H9 (cell line): ENCODE results near the gene ZNF587. TPM values are rescaled to one million over a fixed set of nuclear protein-coding genes. Genes with fewer than 3 reads are reported as not detected.

Experiments used
- DNase-seq: peaks from one replicate; pipeline ENCODE4 v3.0.0-alpha.2; 2017
- H2AFZ ChIP-seq: one replicate; pipeline ENCODE4 v1.6.1; 2013; ENCODE audit warnings: mild to moderate bottlenecking, low read length, control low read depth, moderate library complexity
- H2AK5ac ChIP-seq: 2 replicates; pipeline ENCODE4 v1.6.1; 2013; ENCODE audit warnings: low read length, control low read depth, mixed read lengths; ENCODE audit not compliant: insufficient read length
- H2BK120ac ChIP-seq: one replicate; pipeline ENCODE4 v1.6.1; 2013; ENCODE audit warnings: low read depth, mild to moderate bottlenecking, low read length, control low read depth, inconsistent platforms; ENCODE audit not compliant: poor library complexity, severe bottlenecking
- H2BK12ac ChIP-seq: 2 replicates; pipeline ENCODE4 v1.6.1; 2013; ENCODE audit warnings: low read length, control low read depth, mixed read lengths, low read depth; ENCODE audit not compliant: insufficient read length
- H2BK15ac ChIP-seq: 2 replicates; pipeline ENCODE4 v1.6.1; 2013; ENCODE audit warnings: low read depth, low read length, control low read depth
- H2BK20ac ChIP-seq: one replicate; pipeline ENCODE4 v1.6.1; 2013; ENCODE audit warnings: low read depth, mild to moderate bottlenecking, low read length, control low read depth, inconsistent platforms; ENCODE audit not compliant: poor library complexity, severe bottlenecking
- H2BK5ac ChIP-seq: 2 replicates; pipeline ENCODE4 v1.6.1; 2013; ENCODE audit warnings: low read length, control low read depth, mixed read lengths; ENCODE audit not compliant: insufficient read length
- H3K14ac ChIP-seq: 2 replicates; pipeline ENCODE4 v1.6.1; 2013; ENCODE audit warnings: low read length, control low read depth; ENCODE audit not compliant: insufficient read depth
- H3K18ac ChIP-seq: 2 replicates; pipeline ENCODE4 v1.6.1; 2013; ENCODE audit warnings: low read depth, mild to moderate bottlenecking, mixed read lengths, low read length, control low read depth; ENCODE audit not compliant: insufficient read length
- H3K23ac ChIP-seq: 2 replicates; pipeline ENCODE4 v1.6.1; 2013; ENCODE audit warnings: low read length, control low read depth, mixed read lengths, low read depth; ENCODE audit not compliant: insufficient read length
- H3K23me2 ChIP-seq: 2 replicates; pipeline ENCODE4 v1.6.1; 2013; ENCODE audit warnings: low read depth, mild to moderate bottlenecking, mixed read lengths, low read length, control low read depth; ENCODE audit not compliant: insufficient read length, poor library complexity, severe bottlenecking
- H3K27ac ChIP-seq: 2 replicates; pipeline ENCODE4 v1.5.1; 2013; ENCODE audit warnings: low read length, control low read depth, mixed read lengths, low read depth; ENCODE audit not compliant: insufficient read length
- H3K27me3 ChIP-seq: 2 replicates; pipeline ENCODE4 v1.6.1; 2013; ENCODE audit warnings: low read length, control low read depth, inconsistent platforms; ENCODE audit not compliant: insufficient read depth
- H3K4ac ChIP-seq: 2 replicates; pipeline ENCODE4 v1.6.1; 2013; ENCODE audit warnings: low read depth, mild to moderate bottlenecking, control low read depth, inconsistent platforms, low read length, moderate library complexity
- H3K4me1 ChIP-seq: 2 replicates; pipeline ENCODE4 v1.6.1; 2013; ENCODE audit warnings: low read length, control low read depth, inconsistent platforms; ENCODE audit not compliant: insufficient read depth
- H3K4me2 ChIP-seq: 2 replicates; pipeline ENCODE4 v1.6.1; 2013; ENCODE audit warnings: low read length, control low read depth, mixed read lengths; ENCODE audit not compliant: insufficient read length, insufficient read depth
- H3K56ac ChIP-seq: 2 replicates; pipeline ENCODE4 v1.6.1; 2013; ENCODE audit warnings: low read depth, mild to moderate bottlenecking, mixed read lengths, low read length, control low read depth; ENCODE audit not compliant: insufficient read length
- H3K79me1 ChIP-seq: 2 replicates; pipeline ENCODE4 v1.6.1; 2013; ENCODE audit warnings: low read depth, mild to moderate bottlenecking, moderate library complexity, low read length, control low read depth, inconsistent platforms; ENCODE audit not compliant: insufficient read depth, poor library complexity, severe bottlenecking
- H3K79me2 ChIP-seq: 2 replicates; pipeline ENCODE4 v1.6.1; 2013; ENCODE audit warnings: low read length, control low read depth, inconsistent platforms; ENCODE audit not compliant: insufficient read depth
- H3K9ac ChIP-seq: 2 replicates; pipeline ENCODE4 v1.6.1; 2013; ENCODE audit warnings: low read length, control low read depth, mixed read lengths; ENCODE audit not compliant: insufficient read length; ENCODE audit errors: extremely low read depth
- H3K9me3 ChIP-seq: one replicate; pipeline ENCODE4 v1.6.1; 2013; ENCODE audit warnings: low read depth, low read length, inconsistent platforms; ENCODE audit not compliant: control insufficient read depth
- H3T11ph ChIP-seq: one replicate; pipeline ENCODE4 v1.6.1; 2013; ENCODE audit warnings: mild to moderate bottlenecking, low read length, control low read depth, inconsistent platforms
- H4K20me1 ChIP-seq: one replicate; pipeline ENCODE4 v1.6.1; 2013; ENCODE audit not compliant: control insufficient read depth, insufficient read length, insufficient read depth
- H4K5ac ChIP-seq: 2 replicates; pipeline ENCODE4 v1.6.1; 2013; ENCODE audit warnings: low read depth, mild to moderate bottlenecking, mixed read lengths, low read length, control low read depth; ENCODE audit not compliant: insufficient read length
- H4K8ac ChIP-seq: replicated peaks from 2 replicates; pipeline ENCODE4 v1.6.1; 2013; ENCODE audit warnings: low read length, control low read depth, mixed read lengths, low read depth; ENCODE audit not compliant: insufficient read length
- H4K91ac ChIP-seq: 2 replicates; pipeline ENCODE4 v1.6.1; 2013; ENCODE audit warnings: low read depth, mild to moderate bottlenecking, moderate library complexity, mixed read lengths, low read length, control low read depth; ENCODE audit not compliant: insufficient read length
- H3K27ac Mint-ChIP-seq, 3 experiments: 2 replicates in 2 of 3; 3 replicates in 1 of 3; pipeline ENCODE4 v1.8.0; 2020 to 2021; ENCODE audit warnings: mixed read lengths in 3 of 3, mild to moderate bottlenecking in 1 of 3, moderate library complexity in 1 of 3
- H3K27me3 Mint-ChIP-seq: 2 replicates; pipeline ENCODE4 v1.8.0; 2021; ENCODE audit warnings: low read depth, mild to moderate bottlenecking, moderate library complexity, mixed read lengths
- H3K36me3 Mint-ChIP-seq, 3 experiments: 2 replicates in 2 of 3; 3 replicates in 1 of 3; pipeline ENCODE4 v1.8.0; 2020 to 2021; ENCODE audit warnings: low read depth in 3 of 3, mixed read lengths in 3 of 3; ENCODE audit not compliant: insufficient read depth in 1 of 3
- H3K4me1 Mint-ChIP-seq, 2 experiments: 2 replicates each; pipeline ENCODE4 v1.8.0; 2020; ENCODE audit warnings: mixed read lengths in 2 of 2
- H3K4me3 Mint-ChIP-seq, 2 experiments: 2 replicates in 1 of 2; 3 replicates in 1 of 2; pipeline ENCODE4 v1.8.0; 2020 to 2021; ENCODE audit warnings: mild to moderate bottlenecking in 2 of 2, mixed read lengths in 2 of 2, moderate library complexity in 1 of 2
- H3K9me3 Mint-ChIP-seq, 2 experiments: 2 replicates in 1 of 2; 3 replicates in 1 of 2; pipeline ENCODE4 v1.8.0; 2020; ENCODE audit warnings: mild to moderate bottlenecking in 2 of 2, mixed read lengths in 2 of 2, moderate library complexity in 1 of 2
- whole genome bisulfite sequencing: extraction: QIAGEN DNeasy Blood & Tissue Kit; methylation state at CpG from one replicate; pipeline ENCODE4 v1.1.7; 2013; ENCODE audit warnings: missing lambda C conversion rate, low lambda C conversion rate, mixed read lengths; ENCODE audit not compliant: insufficient read length; ENCODE audit errors: extremely low coverage; 5-methylcytosine and 5-hydroxymethylcytosine counted together
- total RNA-seq: library from RNA; stranded (reverse); gene quantifications from 2 replicates; pipeline ENCODE4 v1.2.1, GENCODE V29; 2021
- TF ChIP-seq, protein P1 (sequence below): fragments of 200-600 bp; sonication (generic); conservative IDR thresholded peaks from 3 replicates; pipeline ENCODE4 v1.8.0; 2021; ENCODE audit warnings: antibody characterized with exemption, mild to moderate bottlenecking

The ZNF587 gene
- total RNA-seq, 1 experiment from 2014 or later: 40.0 TPM

DNA sequence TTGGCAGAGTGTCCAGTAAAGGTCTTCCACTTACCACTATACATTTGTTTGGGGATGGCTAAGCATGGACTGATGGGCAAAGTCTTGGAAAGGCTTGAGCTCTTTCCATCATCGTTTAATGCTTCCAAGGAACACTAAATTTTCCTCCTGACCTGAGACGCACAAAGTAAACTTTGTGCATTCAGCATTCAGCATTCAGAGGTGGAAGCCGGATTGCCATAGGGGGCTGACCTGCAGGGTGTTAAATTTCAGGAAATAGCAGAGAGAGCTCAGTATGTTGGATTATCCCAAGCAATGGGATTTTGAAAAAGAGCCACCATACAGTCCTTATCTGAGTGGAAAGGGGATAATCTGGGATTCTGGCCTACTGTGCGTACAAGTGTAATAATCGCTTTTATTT is 49.0 kb upstream of the ZNF587 start:
- no peaks in the 10 kb centered on the region for H3K27me3 ChIP-seq
- no peak overlapping the region for H3K9ac ChIP-seq
- peaks cover 49 to 55% of the 10 kb centered on the region in 2 experiments for H3K4me1 Mint-ChIP-seq
- H2BK15ac ChIP-seq: no peak overlapping the region
- H3K23ac ChIP-seq: no peak overlapping the region
- H3K18ac ChIP-seq: no peak overlapping the region
- TF ChIP-seq, protein P1, sequence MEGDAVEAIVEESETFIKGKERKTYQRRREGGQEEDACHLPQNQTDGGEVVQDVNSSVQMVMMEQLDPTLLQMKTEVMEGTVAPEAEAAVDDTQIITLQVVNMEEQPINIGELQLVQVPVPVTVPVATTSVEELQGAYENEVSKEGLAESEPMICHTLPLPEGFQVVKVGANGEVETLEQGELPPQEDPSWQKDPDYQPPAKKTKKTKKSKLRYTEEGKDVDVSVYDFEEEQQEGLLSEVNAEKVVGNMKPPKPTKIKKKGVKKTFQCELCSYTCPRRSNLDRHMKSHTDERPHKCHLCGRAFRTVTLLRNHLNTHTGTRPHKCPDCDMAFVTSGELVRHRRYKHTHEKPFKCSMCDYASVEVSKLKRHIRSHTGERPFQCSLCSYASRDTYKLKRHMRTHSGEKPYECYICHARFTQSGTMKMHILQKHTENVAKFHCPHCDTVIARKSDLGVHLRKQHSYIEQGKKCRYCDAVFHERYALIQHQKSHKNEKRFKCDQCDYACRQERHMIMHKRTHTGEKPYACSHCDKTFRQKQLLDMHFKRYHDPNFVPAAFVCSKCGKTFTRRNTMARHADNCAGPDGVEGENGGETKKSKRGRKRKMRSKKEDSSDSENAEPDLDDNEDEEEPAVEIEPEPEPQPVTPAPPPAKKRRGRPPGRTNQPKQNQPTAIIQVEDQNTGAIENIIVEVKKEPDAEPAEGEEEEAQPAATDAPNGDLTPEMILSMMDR: no peak
- no peaks in the 10 kb centered on the region for H3K27me3 Mint-ChIP-seq
- no peak overlapping the region for H3K56ac ChIP-seq
- no peak overlapping the region for H3K4ac ChIP-seq
- H2BK20ac ChIP-seq: no peak overlapping the region
- no peak overlapping the region for H2BK5ac ChIP-seq
- peaks cover 8% of the 10 kb centered on the region; the same call in 1 of the 2 replicates for H3K4me1 ChIP-seq
- H2AFZ ChIP-seq: no peak overlapping the region
- no peaks in the 10 kb centered on the region for H3K79me2 ChIP-seq
- WGBS: no CpG with 5 or more reads among the region's 5 CpGs
- no peaks in the 10 kb centered on the region for H3K9me3 ChIP-seq
- no peaks in the 10 kb centered on the region for H4K20me1 ChIP-seq
- no peaks in the 10 kb centered on the region for H3K9me3 Mint-ChIP-seq
- H3T11ph ChIP-seq: no peak overlapping the region
- H3K36me3 Mint-ChIP-seq: peaks cover 3 to 6% (median 5%) of the 10 kb centered on the region in 3 experiments; a peak in 5 of 7 replicates
- no peak overlapping the region for H3K4me2 ChIP-seq
- no peak overlapping the region for H3K27ac ChIP-seq
- H3K79me1 ChIP-seq: no peaks in the 10 kb centered on the region
- no peak overlapping the region for H2AK5ac ChIP-seq
- no peak overlapping the region for H3K14ac ChIP-seq
- H3K27ac Mint-ChIP-seq: peak overlapping the region; percentile 1 to 65 (median 42); a peak in 4 of 7 replicates
- H4K5ac ChIP-seq: no peak overlapping the region
- peaks cover 11% of the 10 kb centered on the region for H3K23me2 ChIP-seq
- no peak overlapping the region for H2BK120ac ChIP-seq
- no peak for DNase-seq
- H4K8ac ChIP-seq: no peak overlapping the region
- H2BK12ac ChIP-seq: no peak overlapping the region
- H4K91ac ChIP-seq: no peak overlapping the region
- peak overlapping the region in 1 of 2 experiments; percentile 15; a peak in 3 of 5 replicates for H3K4me3 Mint-ChIP-seq
